Uterus (tissue), 2 donors: ENCODE measurements around the gene GATD1.

Experiments used
- POLR2A ChIP-seq, 2 donors: fragments of 450-650 bp; IDR thresholded peaks; one replicate each; pipeline ENCODE4 v1.6.1; 2016; ENCODE audit warnings: antibody characterized with exemption in 2 of 2, mild to moderate bottlenecking in 1 of 2, moderate library complexity in 1 of 2
- TF ChIP-seq, protein P1 (sequence below), 4 experiments: fragments of 200-600 bp in 2 of 4; fragments of 450-650 bp in 2 of 4; sonication (generic) in 2 of 4; IDR thresholded peaks; one replicate each; pipeline ENCODE4 v1.5.1; 2016 to 2019; ENCODE audit warnings: antibody characterized with exemption in 4 of 4, mild to moderate bottlenecking in 2 of 4, moderate library complexity in 1 of 4

GRCh38 chr11:776263-776560, 1.1 kb downstream of the GATD1 start:
- TF ChIP-seq, protein P1, sequence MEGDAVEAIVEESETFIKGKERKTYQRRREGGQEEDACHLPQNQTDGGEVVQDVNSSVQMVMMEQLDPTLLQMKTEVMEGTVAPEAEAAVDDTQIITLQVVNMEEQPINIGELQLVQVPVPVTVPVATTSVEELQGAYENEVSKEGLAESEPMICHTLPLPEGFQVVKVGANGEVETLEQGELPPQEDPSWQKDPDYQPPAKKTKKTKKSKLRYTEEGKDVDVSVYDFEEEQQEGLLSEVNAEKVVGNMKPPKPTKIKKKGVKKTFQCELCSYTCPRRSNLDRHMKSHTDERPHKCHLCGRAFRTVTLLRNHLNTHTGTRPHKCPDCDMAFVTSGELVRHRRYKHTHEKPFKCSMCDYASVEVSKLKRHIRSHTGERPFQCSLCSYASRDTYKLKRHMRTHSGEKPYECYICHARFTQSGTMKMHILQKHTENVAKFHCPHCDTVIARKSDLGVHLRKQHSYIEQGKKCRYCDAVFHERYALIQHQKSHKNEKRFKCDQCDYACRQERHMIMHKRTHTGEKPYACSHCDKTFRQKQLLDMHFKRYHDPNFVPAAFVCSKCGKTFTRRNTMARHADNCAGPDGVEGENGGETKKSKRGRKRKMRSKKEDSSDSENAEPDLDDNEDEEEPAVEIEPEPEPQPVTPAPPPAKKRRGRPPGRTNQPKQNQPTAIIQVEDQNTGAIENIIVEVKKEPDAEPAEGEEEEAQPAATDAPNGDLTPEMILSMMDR (IDR thresholded peaks at IDR 0.05) = no peak
- TF ChIP-seq POLR2A (IDR thresholded peaks at IDR 0.05) = no peak
